Measurements from ENCODE around the gene ZFP3.

GRCh38 chr17:5139458-5139732 lies 61.1 kb downstream of the ZFP3 start:
- TF ChIP-seq CTCF (IDR thresholded peaks at IDR 0.05) (no peak), EZH2phosphoT487 (IDR thresholded peaks at IDR 0.05; ENCODE audit: borderline replicate concordance, low read depth) (no peak), REST (IDR thresholded peaks at IDR 0.05; ENCODE audit: low read depth, low read length) (no peak), SMC3 (IDR thresholded peaks at IDR 0.05; ENCODE audit: low read depth, low read length) (no peak), EP300 (IDR thresholded peaks at IDR 0.05; ENCODE audit: borderline replicate concordance in 1 of 2, low read depth in 1 of 2, low read length in 1 of 2) (no peak), POLR2AphosphoS5 (IDR thresholded peaks at IDR 0.05; ENCODE audit: low read depth, low read length) (no peak), GABPA (IDR thresholded peaks at IDR 0.05; ENCODE audit: low read depth) (no peak)
